Measurements from ENCODE around the gene IDUA. TPM values are rescaled to one million over a fixed set of nuclear protein-coding genes. Genes with fewer than 3 reads are reported as not detected.
A peak's percentile ranks its signal among the peaks of the same experiment; 100 is the strongest.

The IDUA gene
- total RNA-seq, 2 donors from 2014 or later: 22.4 to 25.6 TPM

DNA sequence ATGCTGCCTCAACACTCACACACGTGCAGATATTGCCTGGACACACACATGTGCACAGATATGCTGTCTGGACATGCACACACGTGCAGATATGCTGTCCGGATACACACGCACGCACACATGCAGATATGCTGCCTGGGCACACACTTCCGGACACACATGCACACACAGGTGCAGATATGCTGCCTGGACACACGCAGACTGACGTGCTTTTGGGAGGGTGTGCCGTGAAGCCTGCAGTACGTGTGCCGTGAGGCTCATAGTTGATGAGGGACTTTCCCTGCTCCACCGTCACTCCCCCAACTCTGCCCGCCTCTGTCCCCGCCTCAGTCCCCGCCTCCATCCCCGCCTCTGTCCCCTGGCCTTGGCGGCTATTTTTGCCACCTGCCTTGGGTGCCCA lies 39.3 kb downstream of the IDUA start:
- H3K36me3 ChIP-seq (ENCODE audit: control insufficient read depth, insufficient read depth, low read length): peaks cover 13% of the 10 kb centered on the region
- H3K27me3 Mint-ChIP-seq (ENCODE audit: insufficient read depth): no peaks in the 10 kb centered on the region
- DNase-seq: peak; percentile 83

DNA sequence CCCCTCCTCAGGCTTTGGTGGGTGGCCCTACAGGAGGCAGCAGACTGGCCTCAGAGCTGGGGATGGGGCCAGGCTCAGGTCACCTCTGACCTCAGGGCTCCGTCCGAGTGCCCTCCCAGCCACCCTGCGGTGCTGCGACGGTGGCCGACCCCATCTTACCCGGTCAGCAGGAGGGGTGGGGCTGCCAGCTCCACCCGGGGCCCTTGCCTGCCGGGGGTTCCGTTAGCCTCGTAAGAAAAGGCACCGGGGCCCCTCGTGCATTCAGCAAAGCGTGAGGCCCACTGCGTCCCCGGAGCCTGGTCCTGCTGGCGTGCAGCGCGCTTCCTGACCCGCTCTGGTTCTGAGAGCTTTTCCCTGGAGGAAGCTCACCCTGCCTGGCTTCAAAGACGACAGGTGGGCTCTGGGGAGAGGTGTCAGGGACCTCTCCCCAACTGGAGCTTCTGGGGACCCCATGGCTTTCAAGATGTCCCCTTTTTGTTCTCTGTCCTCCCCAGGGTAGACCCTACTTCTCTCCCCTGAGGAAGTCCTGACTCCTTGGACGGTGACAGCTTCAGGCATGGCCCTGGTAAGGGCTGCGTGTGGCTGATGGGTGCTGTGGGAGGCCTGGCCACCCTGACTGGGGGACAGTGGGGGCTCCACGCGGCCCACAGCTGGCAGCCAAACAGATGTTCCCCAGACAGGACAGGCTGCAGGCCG lies 40.5 kb downstream of the IDUA start:
- Histone ChIP-seq H3K4me3 (ENCODE audit: low read length) (no peak overlapping the region), H3K9ac (ENCODE audit: extremely low read depth, low read length, poor library complexity, severe bottlenecking) (no peak overlapping the region), H3K27me3 (ENCODE audit: control insufficient read depth, insufficient read depth, low read length, poor library complexity, severe bottlenecking) (no peaks in the 10 kb centered on the region), H3K27ac (ENCODE audit: low read depth, low read length) (no peak overlapping the region), H3K4me1 (ENCODE audit: control insufficient read depth, insufficient read depth, low read length) (no peaks in the 10 kb centered on the region), H3K9me3 (ENCODE audit: control insufficient read depth, low read length) (no peaks in the 10 kb centered on the region), H3K36me3 (ENCODE audit: control insufficient read depth, insufficient read depth, low read length) (peaks cover 13% of the 10 kb centered on the region)
- TF ChIP-seq, protein P1, sequence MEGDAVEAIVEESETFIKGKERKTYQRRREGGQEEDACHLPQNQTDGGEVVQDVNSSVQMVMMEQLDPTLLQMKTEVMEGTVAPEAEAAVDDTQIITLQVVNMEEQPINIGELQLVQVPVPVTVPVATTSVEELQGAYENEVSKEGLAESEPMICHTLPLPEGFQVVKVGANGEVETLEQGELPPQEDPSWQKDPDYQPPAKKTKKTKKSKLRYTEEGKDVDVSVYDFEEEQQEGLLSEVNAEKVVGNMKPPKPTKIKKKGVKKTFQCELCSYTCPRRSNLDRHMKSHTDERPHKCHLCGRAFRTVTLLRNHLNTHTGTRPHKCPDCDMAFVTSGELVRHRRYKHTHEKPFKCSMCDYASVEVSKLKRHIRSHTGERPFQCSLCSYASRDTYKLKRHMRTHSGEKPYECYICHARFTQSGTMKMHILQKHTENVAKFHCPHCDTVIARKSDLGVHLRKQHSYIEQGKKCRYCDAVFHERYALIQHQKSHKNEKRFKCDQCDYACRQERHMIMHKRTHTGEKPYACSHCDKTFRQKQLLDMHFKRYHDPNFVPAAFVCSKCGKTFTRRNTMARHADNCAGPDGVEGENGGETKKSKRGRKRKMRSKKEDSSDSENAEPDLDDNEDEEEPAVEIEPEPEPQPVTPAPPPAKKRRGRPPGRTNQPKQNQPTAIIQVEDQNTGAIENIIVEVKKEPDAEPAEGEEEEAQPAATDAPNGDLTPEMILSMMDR (conservative IDR thresholded peaks at IDR 0.05): no peak
- DNase-seq: no peak
- peaks cover 22% of the 10 kb centered on the region for H3K36me3 Mint-ChIP-seq (ENCODE audit: low read depth)
- WGBS, 2 experiments (ENCODE audit: insufficient coverage in 1 of 2, insufficient read length in 1 of 2): 78 to 83% methylated on average over 21 to 26 of the region's 26 CpGs
- no peaks in the 10 kb centered on the region for H3K27me3 Mint-ChIP-seq (ENCODE audit: insufficient read depth)
- no peak overlapping the region for H3K4me3 Mint-ChIP-seq
- H3K27ac Mint-ChIP-seq: no peak overlapping the region
- H3K4me1 Mint-ChIP-seq: no peaks in the 10 kb centered on the region
- no peaks in the 10 kb centered on the region for H3K9me3 Mint-ChIP-seq

More for the DNA sequence above, 39.3 kb downstream of the IDUA start:
- H3K9me3 Mint-ChIP-seq: no peaks in the 10 kb centered on the region
- no peaks in the 10 kb centered on the region for H3K27me3 ChIP-seq (ENCODE audit: control insufficient read depth, insufficient read depth, low read length, poor library complexity, severe bottlenecking)
- TF ChIP-seq, protein P1 (conservative IDR thresholded peaks at IDR 0.05): no peak
- H3K36me3 Mint-ChIP-seq (ENCODE audit: low read depth): peaks cover 22% of the 10 kb centered on the region
- no peaks in the 10 kb centered on the region for H3K4me1 Mint-ChIP-seq
- no peak overlapping the region for H3K9ac ChIP-seq (ENCODE audit: extremely low read depth, low read length, poor library complexity, severe bottlenecking)
- H3K4me3 ChIP-seq (ENCODE audit: low read length): no peak overlapping the region
- no peak overlapping the region for H3K27ac ChIP-seq (ENCODE audit: low read depth, low read length)
- H3K4me3 Mint-ChIP-seq: no peak overlapping the region
- no peaks in the 10 kb centered on the region for H3K9me3 ChIP-seq (ENCODE audit: control insufficient read depth, low read length)
- H3K27ac Mint-ChIP-seq: no peak overlapping the region
- H3K4me1 ChIP-seq (ENCODE audit: control insufficient read depth, insufficient read depth, low read length): no peaks in the 10 kb centered on the region
- WGBS, 2 experiments (ENCODE audit: insufficient coverage in 1 of 2, insufficient read length in 1 of 2): 81% methylated on average over 12 to 17 of the region's 17 CpGs

DNA sequence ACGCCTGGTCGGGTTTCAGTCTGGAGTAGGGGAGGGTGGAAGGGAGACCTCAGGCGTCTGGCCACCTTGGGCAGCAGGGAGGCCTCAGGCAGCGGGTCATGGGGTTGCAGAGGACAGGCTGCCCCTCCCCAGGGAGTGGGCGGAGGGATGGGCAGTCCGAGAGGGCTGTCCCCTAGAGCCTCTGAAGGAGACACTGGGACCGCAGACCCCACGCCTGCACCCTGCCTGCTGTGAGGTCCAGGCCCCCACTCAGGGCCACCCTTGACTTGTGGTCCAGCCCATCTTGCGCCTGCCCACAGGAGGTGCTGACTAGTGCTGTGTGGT lies 41.0 kb downstream of the IDUA start:
- WGBS, 2 experiments (ENCODE audit: insufficient coverage in 1 of 2, insufficient read length in 1 of 2): 72 to 89% methylated on average over 5 to 9 of the region's 9 CpGs
- no peak overlapping the region for H3K4me3 Mint-ChIP-seq

More for the DNA sequence above, 41.0 kb downstream of the IDUA start:
- no peaks in the 10 kb centered on the region for H3K9me3 Mint-ChIP-seq
- TF ChIP-seq, protein P1 (conservative IDR thresholded peaks at IDR 0.05): no peak
- peaks cover 22% of the 10 kb centered on the region for H3K36me3 Mint-ChIP-seq (ENCODE audit: low read depth)
- no peaks in the 10 kb centered on the region for H3K4me1 Mint-ChIP-seq
- H3K9ac ChIP-seq (ENCODE audit: extremely low read depth, low read length, poor library complexity, severe bottlenecking): no peak overlapping the region
- no peak for DNase-seq
- no peak overlapping the region for H3K27ac ChIP-seq (ENCODE audit: low read depth, low read length)
- H3K4me3 ChIP-seq (ENCODE audit: low read length): no peak overlapping the region
- no peaks in the 10 kb centered on the region for H3K27me3 Mint-ChIP-seq (ENCODE audit: insufficient read depth)
- H3K36me3 ChIP-seq (ENCODE audit: control insufficient read depth, insufficient read depth, low read length): peaks cover 13% of the 10 kb centered on the region
- no peaks in the 10 kb centered on the region for H3K9me3 ChIP-seq (ENCODE audit: control insufficient read depth, low read length)
- no peaks in the 10 kb centered on the region for H3K4me1 ChIP-seq (ENCODE audit: control insufficient read depth, insufficient read depth, low read length)
- no peak overlapping the region for H3K27ac Mint-ChIP-seq
- no peaks in the 10 kb centered on the region for H3K27me3 ChIP-seq (ENCODE audit: control insufficient read depth, insufficient read depth, low read length, poor library complexity, severe bottlenecking)
